Peyer's patch (tissue), 4 donors: ENCODE results near the gene CTNNA2. TPM values are rescaled to one million over a fixed set of nuclear protein-coding genes. Genes with fewer than 3 reads are reported as not detected.

Experiments used
- DNase-seq, 3 donors: peaks; one replicate each; pipeline ENCODE4 v3.0.0-alpha.2; 2017 to 2019
- H3K27ac ChIP-seq, 4 donors: fragments of 200-600 bp; sonication (generic); one replicate each; pipeline ENCODE4 v1.5.1; 2016 to 2019
- H3K27me3 ChIP-seq, 2 donors: fragments of 200-600 bp; sonication (generic); one replicate each; pipeline ENCODE4 v1.5.1; 2019
- H3K36me3 ChIP-seq, 3 donors: fragments of 200-600 bp; sonication (generic); one replicate each; pipeline ENCODE4 v1.5.1; 2016 to 2019
- H3K4me1 ChIP-seq, 4 donors: fragments of 200-600 bp; sonication (generic); one replicate each; pipeline ENCODE4 v1.5.1; 2016 to 2019
- H3K4me3 ChIP-seq, 4 donors: fragments of 200-600 bp; sonication (generic); 1 replicate in 3 of 4; 2 replicates in 1 of 4; pipeline ENCODE4 v1.5.1; 2016 to 2019; ENCODE audit warnings: mild to moderate bottlenecking in 1 of 4
- H3K9me3 ChIP-seq, 4 donors: fragments of 200-600 bp; sonication (generic); one replicate each; pipeline ENCODE4 v1.5.1; 2016 to 2019; ENCODE audit warnings: mild to moderate bottlenecking in 1 of 4
- CTCF ChIP-seq, 6 experiments: fragments of 450-650 bp in 4 of 6; fragments of 200-600 bp in 2 of 6; sonication (generic) in 1 of 6; IDR thresholded peaks; one replicate each; pipeline ENCODE4 v1.5.1; 2017 to 2019; ENCODE audit warnings: antibody characterized with exemption in 6 of 6, mild to moderate bottlenecking in 3 of 6, moderate library complexity in 1 of 6
- POLR2A ChIP-seq, 2 donors: fragments of 450-650 bp; IDR thresholded peaks; one replicate each; pipeline ENCODE4 v1.5.1; 2017; ENCODE audit warnings: antibody characterized with exemption in 2 of 2, mild to moderate bottlenecking in 2 of 2, moderate library complexity in 2 of 2
- total RNA-seq, 4 donors: library from RNA; depleted of rRNA; stranded (reverse); fragments of >200 nt; gene quantifications; one replicate each; pipeline ENCODE4 v1.1.0, GENCODE V29; 2016

Gene CTNNA2
- total RNA-seq, 4 donors from 2014 or later: 0.67 to 5.3 (median 0.88) TPM; not detected in 1

DNA sequence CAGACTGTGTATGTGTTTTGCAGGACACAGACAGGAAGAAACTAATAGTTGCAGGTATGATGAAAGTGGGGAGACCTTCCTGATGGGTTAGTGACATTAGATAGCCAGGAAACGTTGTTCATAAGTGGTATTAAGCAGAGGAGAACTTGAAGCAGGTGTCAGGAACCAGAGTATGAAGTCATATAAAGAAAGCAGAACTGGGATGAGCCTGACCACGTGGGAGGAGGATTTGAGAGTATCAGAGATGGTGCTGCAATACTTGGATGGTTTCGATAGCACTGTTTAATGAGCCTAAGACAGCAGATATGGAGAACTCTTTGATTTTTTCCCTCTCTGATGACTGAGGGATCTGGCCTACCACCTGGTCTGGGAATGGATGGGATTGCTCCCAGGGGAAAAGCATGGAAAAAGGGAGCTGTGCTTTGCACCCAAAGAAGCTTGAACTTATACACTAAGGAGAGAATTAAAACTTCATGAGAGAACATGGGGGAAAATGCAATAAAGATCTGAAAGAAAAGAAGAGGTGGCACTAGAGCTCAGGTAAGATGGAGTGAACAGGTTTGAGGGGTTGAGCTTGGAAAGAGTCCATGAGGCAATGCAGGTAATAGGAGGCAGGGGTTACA lies 1017.7 kb downstream of the CTNNA2 start:
- Histone ChIP-seq H3K27me3 (no peaks in the 10 kb centered on the region), H3K36me3 (no peaks in the 10 kb centered on the region), H3K4me3 (no peak overlapping the region), H3K9me3 (no peaks in the 10 kb centered on the region), H3K4me1 (no peaks in the 10 kb centered on the region), H3K27ac (no peak overlapping the region)
- TF ChIP-seq CTCF (IDR thresholded peaks at IDR 0.05): no peak
- no peak for DNase-seq

DNA sequence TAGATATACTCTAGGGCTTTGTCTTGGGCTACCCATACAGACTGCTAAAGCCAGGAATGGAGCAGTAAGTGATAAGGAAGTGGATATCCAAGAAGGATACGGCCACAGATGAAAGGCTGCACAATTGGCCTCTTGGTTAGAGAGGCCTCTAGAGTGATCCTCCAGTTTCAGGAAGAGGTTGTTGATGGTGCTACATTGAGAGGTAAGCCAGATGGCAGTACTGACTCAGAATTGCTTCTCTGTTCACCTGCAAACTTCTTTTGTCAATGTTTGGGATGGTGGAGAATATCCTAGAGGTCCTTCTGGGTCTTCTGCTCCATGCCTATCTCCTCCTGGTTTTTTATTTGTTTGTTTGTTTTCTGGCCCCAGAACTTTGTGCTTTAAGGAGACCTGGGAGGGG lies 1018.5 kb downstream of the CTNNA2 start:
- DNase-seq: no peak
- no peak overlapping the region for H3K4me3 ChIP-seq
- no peak overlapping the region for H3K27ac ChIP-seq
- H3K4me1 ChIP-seq: no peaks in the 10 kb centered on the region
- no peaks in the 10 kb centered on the region for H3K9me3 ChIP-seq
- H3K36me3 ChIP-seq: no peaks in the 10 kb centered on the region
- TF ChIP-seq POLR2A (IDR thresholded peaks at IDR 0.05): no peak
- TF ChIP-seq CTCF (IDR thresholded peaks at IDR 0.05): no peak
- no peaks in the 10 kb centered on the region for H3K27me3 ChIP-seq

DNA sequence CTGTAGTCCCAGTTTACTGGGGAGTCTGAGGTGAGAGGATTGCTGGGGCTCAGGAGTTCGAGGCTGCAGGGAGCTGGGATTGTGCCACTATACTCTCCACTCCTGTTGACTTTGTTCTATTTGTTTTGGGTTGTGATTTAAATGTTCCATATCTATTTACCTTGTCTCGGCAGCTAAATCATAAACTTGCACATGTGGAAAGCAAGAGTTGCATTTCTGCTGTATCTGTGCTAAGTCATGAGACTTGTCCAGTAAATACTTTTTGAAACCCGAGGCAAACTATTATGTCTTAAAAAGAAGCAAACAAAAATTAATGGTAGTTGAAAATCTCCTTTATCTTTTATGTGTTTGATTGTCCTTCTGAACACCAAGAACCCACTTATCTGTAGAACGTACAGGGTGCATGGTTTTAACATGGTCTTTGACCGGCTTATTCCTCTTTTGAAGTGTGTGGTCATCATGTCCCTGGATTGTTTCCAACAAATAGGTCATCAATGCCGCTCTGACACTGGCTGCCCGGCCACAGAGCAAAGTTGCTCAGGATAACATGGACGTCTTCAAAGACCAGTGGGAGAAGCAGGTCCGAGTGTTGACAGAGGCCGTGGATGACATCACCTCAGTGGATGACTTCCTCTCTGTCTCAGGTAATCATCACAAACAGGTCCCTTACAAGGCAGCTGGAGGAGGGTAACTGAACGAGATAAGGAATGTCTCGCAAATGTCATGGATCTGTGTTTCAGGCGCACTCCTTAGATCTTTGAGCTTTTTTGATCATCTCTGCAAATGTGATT lies 1032.8 kb downstream of the CTNNA2 start:
- no peak for DNase-seq
- TF ChIP-seq CTCF (IDR thresholded peaks at IDR 0.05) (no peak), POLR2A (IDR thresholded peaks at IDR 0.05) (no peak)

DNA sequence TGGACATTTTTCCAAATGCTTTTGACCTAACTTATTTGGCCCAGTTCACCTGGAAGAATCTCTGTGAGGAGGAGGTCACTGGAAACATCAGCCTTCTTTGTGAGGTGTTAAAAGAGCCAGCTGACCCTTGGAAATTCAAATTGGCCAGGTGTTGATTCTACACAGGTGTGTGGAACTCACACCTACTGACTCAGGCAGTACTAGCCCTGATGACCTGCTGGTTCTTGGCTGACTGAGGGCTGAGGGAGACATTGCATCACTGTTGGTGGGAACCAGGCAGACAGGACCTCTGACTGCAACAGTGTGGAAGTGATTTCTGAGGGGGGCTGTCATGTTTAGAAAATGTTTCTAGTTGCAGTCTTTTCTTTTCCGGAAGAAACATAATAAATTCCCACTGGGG lies 1033.9 kb downstream of the CTNNA2 start:
- H3K4me1 ChIP-seq: no peaks in the 10 kb centered on the region
- no peak overlapping the region for H3K27ac ChIP-seq
- H3K27me3 ChIP-seq: no peaks in the 10 kb centered on the region
- no peaks in the 10 kb centered on the region for H3K9me3 ChIP-seq
- no peak overlapping the region for H3K4me3 ChIP-seq
- no peaks in the 10 kb centered on the region for H3K36me3 ChIP-seq
- DNase-seq: no peak
- TF ChIP-seq POLR2A (IDR thresholded peaks at IDR 0.05) (no peak), CTCF (IDR thresholded peaks at IDR 0.05) (no peak)

More for the DNA sequence above, 1032.8 kb downstream of the CTNNA2 start:
- Histone ChIP-seq H3K9me3 (no peaks in the 10 kb centered on the region), H3K4me1 (no peaks in the 10 kb centered on the region), H3K27me3 (no peaks in the 10 kb centered on the region), H3K36me3 (no peaks in the 10 kb centered on the region), H3K4me3 (no peak overlapping the region), H3K27ac (no peak overlapping the region)

GRCh38 chr2:80547344-80547743 lies 1034.5 kb downstream of the CTNNA2 start:
- Histone ChIP-seq H3K4me3 (no peak overlapping the region), H3K9me3 (no peaks in the 10 kb centered on the region), H3K27ac (no peak overlapping the region), H3K4me1 (no peaks in the 10 kb centered on the region), H3K36me3 (no peaks in the 10 kb centered on the region), H3K27me3 (no peaks in the 10 kb centered on the region)
- TF ChIP-seq POLR2A (IDR thresholded peaks at IDR 0.05) (no peak), CTCF (IDR thresholded peaks at IDR 0.05) (no peak)
- DNase-seq: no peak
